Measurements from ENCODE around the gene USP25.

USP25 gene

GRCh38 chr21:15774590-15774989 is 44.8 kb downstream of the USP25 start:
- TF ChIP-seq CTCF (IDR thresholded peaks at IDR 0.05; ENCODE audit: low read depth, low read length): no peak

GRCh38 chr21:15775291-15775690 is 45.5 kb downstream of the USP25 start:
- no peak overlapping the region for H3K4me3 ChIP-seq (ENCODE audit: low read depth, low read length)
- no peak for TF ChIP-seq CTCF (IDR thresholded peaks at IDR 0.05; ENCODE audit: low read depth, low read length)

More at GRCh38 chr21:15774590-15774989, 44.8 kb downstream of the USP25 start:
- H3K4me3 ChIP-seq (ENCODE audit: low read depth, low read length): no peak overlapping the region

GRCh38 chr21:15775981-15776380 is 46.2 kb downstream of the USP25 start:
- no peak overlapping the region for H3K4me3 ChIP-seq (ENCODE audit: low read depth, low read length)
- TF ChIP-seq CTCF (IDR thresholded peaks at IDR 0.05; ENCODE audit: low read depth, low read length): no peak

GRCh38 chr21:15776818-15777217 is 47.0 kb downstream of the USP25 start:
- H3K4me3 ChIP-seq (ENCODE audit: low read depth, low read length): no peak overlapping the region
- TF ChIP-seq CTCF (IDR thresholded peaks at IDR 0.05; ENCODE audit: low read depth, low read length): no peak

- H3K4me3 ChIP-seq (ENCODE audit: low read depth, low read length): no peak overlapping the region
- no peak for TF ChIP-seq CTCF (IDR thresholded peaks at IDR 0.05; ENCODE audit: low read depth, low read length)
Observed at GRCh38 chr21:15781986-15782385, 52.2 kb downstream of the USP25 start.

GRCh38 chr21:15788847-15789523 is 59.2 kb downstream of the USP25 start:
- no peak for TF ChIP-seq CTCF (IDR thresholded peaks at IDR 0.05; ENCODE audit: low read depth, low read length)

GRCh38 chr21:15793109-15793508 is 63.3 kb downstream of the USP25 start:
- H3K4me3 ChIP-seq (ENCODE audit: low read depth, low read length): no peak overlapping the region
- TF ChIP-seq CTCF (IDR thresholded peaks at IDR 0.05; ENCODE audit: low read depth, low read length): no peak

More at GRCh38 chr21:15788847-15789523, 59.2 kb downstream of the USP25 start:
- H3K4me3 ChIP-seq (ENCODE audit: low read depth, low read length): no peak overlapping the region

All from WI38 (cell line).